Thymus (tissue), 11 donors: ENCODE results near the gene ZNF318. TPM values are rescaled to one million over a fixed set of nuclear protein-coding genes. Genes with fewer than 3 reads are reported as not detected.

ENCODE experiments used
- DNase-seq, 9 donors: peaks; one replicate each; pipeline ENCODE4 v3.0.0-alpha.2; 2013; ENCODE audit warnings: low spot score in 9 of 9, low read depth in 6 of 9, missing footprints in 1 of 9
- H3K27ac ChIP-seq, 2 donors: one replicate each; pipeline ENCODE4 v1.5.1; 2013; ENCODE audit warnings: control low read depth in 1 of 2, low read depth in 1 of 2, low read length in 1 of 2, mild to moderate bottlenecking in 1 of 2, moderate library complexity in 1 of 2
- H3K27me3 ChIP-seq, 2 donors: one replicate each; pipeline ENCODE4 v1.5.1; 2013; ENCODE audit warnings: low read length in 1 of 2; ENCODE audit not compliant: control insufficient read depth in 2 of 2, insufficient read depth in 1 of 2
- H3K36me3 ChIP-seq, 2 donors: one replicate each; pipeline ENCODE4 v1.5.1; 2013; ENCODE audit warnings: low read length in 1 of 2, mild to moderate bottlenecking in 1 of 2, moderate library complexity in 1 of 2; ENCODE audit not compliant: control insufficient read depth in 2 of 2, insufficient read depth in 2 of 2
- H3K4me1 ChIP-seq, 2 donors: one replicate each; pipeline ENCODE4 v1.5.1; 2013; ENCODE audit warnings: low read length in 2 of 2; ENCODE audit not compliant: control insufficient read depth in 2 of 2, insufficient read depth in 2 of 2
- H3K4me3 ChIP-seq, 2 donors: one replicate each; pipeline ENCODE4 v1.5.1; 2013; ENCODE audit warnings: low read length in 2 of 2, control low read depth in 1 of 2, mild to moderate bottlenecking in 1 of 2
- H3K9me3 ChIP-seq, 2 donors: one replicate each; pipeline ENCODE4 v1.5.1; 2013; ENCODE audit warnings: low read length in 1 of 2, mild to moderate bottlenecking in 1 of 2; ENCODE audit not compliant: control insufficient read depth in 2 of 2, insufficient read depth in 1 of 2
- WGBS: extraction: QIAGEN DNeasy Blood & Tissue Kit; methylation state at CpG from one replicate; pipeline ENCODE4 v1.1.7; 2013; 5-methylcytosine and 5-hydroxymethylcytosine counted together
- polyA plus RNA-seq: library from polyadenylated mRNA; stranded (reverse); fragments of 200-250 nt; gene quantifications from one replicate; pipeline ENCODE4 v1.2.3, GENCODE V29; 2013
- total RNA-seq: library from RNA; stranded (reverse); fragments of 120-200 nt; gene quantifications from one replicate; pipeline ENCODE4 v1.2.4, GENCODE V29; 2013
- donor health status: healthy.

ZNF318 gene
- total and polyA plus RNA-seq, 2 donors: 8.0 to 9.2 TPM

- no peak overlapping the region for H3K27ac ChIP-seq
- no peaks in the 10 kb centered on the region for H3K36me3 ChIP-seq
- WGBS: 94% methylated on average over 5 of the region's 5 CpGs
- no peaks in the 10 kb centered on the region for H3K9me3 ChIP-seq
- no peak for DNase-seq
- H3K4me3 ChIP-seq: no peak overlapping the region
- H3K4me1 ChIP-seq: no peaks in the 10 kb centered on the region
- H3K27me3 ChIP-seq: peaks cover 0 to 47% of the 10 kb centered on the region in 2 donors
Measured at GRCh38 chr6:43296780-43297497, 72.5 kb downstream of the ZNF318 start.

DNA sequence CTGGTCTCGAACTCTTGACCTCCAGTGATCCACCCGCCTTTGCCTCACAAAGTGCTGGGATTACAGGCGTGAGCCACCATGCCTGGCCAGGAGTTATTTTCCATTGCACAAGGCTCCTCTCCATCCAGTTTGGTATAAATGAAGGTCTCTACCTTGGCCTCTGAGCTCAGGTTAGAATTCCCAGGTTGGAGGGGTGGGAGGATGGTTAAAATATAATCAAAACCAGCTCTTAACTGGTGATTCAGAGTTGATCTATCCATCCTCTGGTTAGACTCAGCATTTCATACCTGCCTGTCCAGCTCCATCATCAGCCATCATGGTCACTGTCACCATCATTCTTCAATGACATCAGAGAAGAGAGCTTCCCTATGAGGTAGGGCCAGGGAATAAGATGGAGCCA, 74.0 kb downstream of the ZNF318 start:
- Histone ChIP-seq H3K27me3 (peaks cover 0 to 35% of the 10 kb centered on the region in 2 donors), H3K9me3 (no peaks in the 10 kb centered on the region), H3K27ac (no peak overlapping the region), H3K4me3 (no peak overlapping the region), H3K4me1 (no peaks in the 10 kb centered on the region), H3K36me3 (no peaks in the 10 kb centered on the region)
- no peak for DNase-seq
- WGBS: over 99% methylated on average over 3 of the region's 3 CpGs

DNA sequence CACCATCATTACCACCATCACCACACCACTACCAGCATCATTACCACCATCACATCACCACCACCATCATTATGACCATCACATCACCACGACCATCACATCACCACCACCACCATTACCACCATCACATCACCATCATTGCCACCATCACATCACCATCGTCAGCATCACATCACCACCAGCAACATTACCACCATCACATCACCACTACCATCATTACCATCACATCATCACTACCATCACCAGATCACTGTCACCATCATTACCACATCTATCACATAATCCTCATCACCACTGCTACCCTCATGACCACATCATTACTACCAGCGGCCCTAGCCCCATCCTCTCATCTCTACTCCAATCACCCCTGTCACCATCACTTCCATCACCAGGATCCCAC, 74.9 kb downstream of the ZNF318 start:
- H3K27ac ChIP-seq: no peak overlapping the region
- no peak overlapping the region for H3K4me3 ChIP-seq
- DNase-seq: no peak
- no peaks in the 10 kb centered on the region for H3K9me3 ChIP-seq
- no peaks in the 10 kb centered on the region for H3K4me1 ChIP-seq
- peaks cover 0 to 29% of the 10 kb centered on the region in 2 donors for H3K27me3 ChIP-seq
- 90% methylated on average over 3 of the region's 3 CpGs for WGBS
- H3K36me3 ChIP-seq: no peaks in the 10 kb centered on the region

GRCh38 chr6:43293698-43294097, 75.7 kb downstream of the ZNF318 start:
- H3K27ac ChIP-seq: no peak overlapping the region
- H3K27me3 ChIP-seq: peaks cover 0 to 23% of the 10 kb centered on the region in 2 donors
- H3K4me3 ChIP-seq: no peak overlapping the region
- no peaks in the 10 kb centered on the region for H3K4me1 ChIP-seq
- 92% methylated on average over 3 of the region's 3 CpGs for WGBS
- no peaks in the 10 kb centered on the region for H3K9me3 ChIP-seq
- H3K36me3 ChIP-seq: no peaks in the 10 kb centered on the region
- DNase-seq: no peak

DNA sequence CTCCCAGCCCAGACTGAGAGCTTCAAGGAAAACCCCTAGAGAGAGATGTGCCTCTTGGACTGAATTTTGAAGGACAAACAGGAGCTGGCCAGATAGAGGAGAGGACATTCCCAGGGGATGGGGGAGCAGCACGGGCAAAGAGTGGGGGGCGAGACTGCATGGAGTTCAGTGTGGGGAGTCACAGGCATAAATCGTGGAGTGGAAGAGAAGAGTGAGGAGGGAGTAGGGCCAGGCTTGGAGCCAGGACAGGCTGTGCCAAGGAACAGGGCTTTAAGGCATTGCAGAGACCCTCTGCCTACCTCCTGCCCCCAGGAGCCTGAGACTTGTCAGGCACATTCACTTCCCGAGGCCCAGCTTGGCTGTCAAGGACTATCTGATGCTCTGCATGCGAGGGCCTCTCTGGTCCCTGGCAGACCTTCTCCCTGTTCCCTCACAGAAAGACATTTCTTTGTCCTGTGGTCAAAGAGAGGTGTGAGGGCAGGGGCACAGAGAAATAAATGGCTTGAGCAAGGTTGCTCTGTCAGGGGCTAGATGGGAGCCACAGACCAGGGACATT, 76.6 kb downstream of the ZNF318 start:
- no peak overlapping the region for H3K4me3 ChIP-seq
- no peaks in the 10 kb centered on the region for H3K9me3 ChIP-seq
- H3K36me3 ChIP-seq: no peaks in the 10 kb centered on the region
- peaks cover 0 to 20% of the 10 kb centered on the region in 2 donors for H3K27me3 ChIP-seq
- no peaks in the 10 kb centered on the region for H3K4me1 ChIP-seq
- WGBS: 94% methylated on average over 5 of the region's 5 CpGs
- no peak overlapping the region for H3K27ac ChIP-seq
- DNase-seq: no peak

GRCh38 chr6:43292341-43292740, 77.1 kb downstream of the ZNF318 start:
- peaks cover 0 to 23% of the 10 kb centered on the region in 2 donors for H3K27me3 ChIP-seq
- 98% methylated on average over 6 of the region's 6 CpGs for WGBS
- no peak overlapping the region for H3K4me3 ChIP-seq
- no peaks in the 10 kb centered on the region for H3K36me3 ChIP-seq
- no peak overlapping the region for H3K27ac ChIP-seq
- no peaks in the 10 kb centered on the region for H3K9me3 ChIP-seq
- DNase-seq: no peak
- H3K4me1 ChIP-seq: no peaks in the 10 kb centered on the region

- H3K9me3 ChIP-seq: no peaks in the 10 kb centered on the region
- peaks cover 0 to 27% of the 10 kb centered on the region in 2 donors for H3K27me3 ChIP-seq
- H3K36me3 ChIP-seq: no peaks in the 10 kb centered on the region
- no peak for DNase-seq
- no peak overlapping the region for H3K27ac ChIP-seq
- H3K4me1 ChIP-seq: no peaks in the 10 kb centered on the region
- no peak overlapping the region for H3K4me3 ChIP-seq
- WGBS: 96% methylated on average over 2 of the region's 2 CpGs
Measured at GRCh38 chr6:43291708-43292107, 77.7 kb downstream of the ZNF318 start.

GRCh38 chr6:43290905-43291355, 78.5 kb downstream of the ZNF318 start:
- Histone ChIP-seq H3K9me3 (no peaks in the 10 kb centered on the region), H3K27me3 (peaks cover 5 to 29% of the 10 kb centered on the region in 2 donors), H3K4me3 (no peak overlapping the region), H3K27ac (no peak overlapping the region), H3K4me1 (no peaks in the 10 kb centered on the region), H3K36me3 (no peaks in the 10 kb centered on the region)
- 95% methylated on average over 6 of the region's 6 CpGs for WGBS
- no peak for DNase-seq

DNA sequence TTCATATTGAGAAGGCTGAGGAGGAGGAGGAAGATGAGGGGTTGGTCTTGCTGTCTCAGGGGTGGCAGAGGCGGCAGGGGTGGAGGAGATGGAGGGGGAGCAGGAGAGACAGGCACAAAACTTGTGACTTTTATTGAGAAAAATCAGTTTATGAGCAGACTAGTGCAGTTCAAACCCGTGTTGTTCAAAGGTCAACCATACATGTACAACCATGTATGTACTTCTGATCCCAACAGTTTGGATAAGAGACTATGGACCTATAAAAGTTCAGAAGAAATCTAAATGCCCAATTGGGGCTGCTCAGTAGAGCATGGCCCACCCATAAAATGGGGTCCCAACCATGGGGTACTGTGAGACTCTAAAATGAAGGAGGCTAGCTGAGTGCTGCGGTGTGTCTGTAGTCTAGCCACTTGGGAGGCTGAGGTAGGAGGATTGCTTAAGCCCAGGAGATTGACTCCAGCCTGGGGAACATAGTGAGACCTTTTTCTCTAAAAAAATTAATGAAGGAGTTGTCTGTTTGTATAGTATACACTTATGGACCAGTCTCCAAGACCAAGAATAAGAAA, 79.0 kb downstream of the ZNF318 start:
- H3K4me3 ChIP-seq: no peak overlapping the region
- no peak overlapping the region for H3K27ac ChIP-seq
- no peak for DNase-seq
- no peaks in the 10 kb centered on the region for H3K9me3 ChIP-seq
- H3K36me3 ChIP-seq: no peaks in the 10 kb centered on the region
- no peaks in the 10 kb centered on the region for H3K4me1 ChIP-seq
- peaks cover 10 to 35% of the 10 kb centered on the region in 2 donors for H3K27me3 ChIP-seq
- WGBS: 79% methylated on average over 3 of the region's 3 CpGs
